CD4-positive, alpha-beta T cell treated with Interleukin-4 for 4 hours (primary cell): ENCODE results near the gene CFAP68.
"Not testable (repeated sequence)": the region's sequence is repeated elsewhere in the genome, so short reads cannot be mapped to it uniquely, and the experiment has no call there.

Experiments
- DNase-seq: peaks from one replicate; pipeline ENCODE4 v3.0.0-alpha.2; 2020

The CFAP68 gene

GRCh38 chr11:111870886-111871692 is 8.3 kb upstream of the CFAP68 start, which contains the start of gene ALG9:
TSS of gene ALG9 (minus strand) at chr11:111871581. CDS start at chr11:111871482, 99 bp downstream.
- DNase-seq: peak; percentile 93

- DNase-seq: no peak
These were observed 7.6 kb upstream of the CFAP68 start for GRCh38 chr11:111871693-111872161.

DNA sequence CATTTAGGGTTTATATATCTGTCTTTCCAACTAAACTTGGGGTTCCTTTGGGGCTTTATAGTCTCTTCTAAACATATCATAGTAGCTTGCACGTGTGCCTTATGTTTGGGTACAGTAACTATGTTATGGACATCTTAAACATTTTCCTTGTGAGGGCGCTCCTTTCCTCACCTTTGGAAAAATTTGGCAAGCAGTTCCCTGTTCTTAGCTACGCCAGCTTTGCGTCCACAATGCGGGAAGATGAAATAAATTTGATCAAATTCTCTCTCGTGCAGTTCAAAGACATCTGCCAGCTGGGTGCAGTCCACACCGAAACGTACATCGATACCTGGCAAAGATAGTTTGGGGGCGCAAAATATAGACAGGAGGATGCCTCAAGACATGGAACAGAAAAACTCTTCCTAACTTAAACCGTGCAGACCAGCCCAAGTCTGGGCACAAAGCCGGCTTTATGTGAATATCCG is 924 bp upstream of the CFAP68 start:
- no peak for DNase-seq

DNA sequence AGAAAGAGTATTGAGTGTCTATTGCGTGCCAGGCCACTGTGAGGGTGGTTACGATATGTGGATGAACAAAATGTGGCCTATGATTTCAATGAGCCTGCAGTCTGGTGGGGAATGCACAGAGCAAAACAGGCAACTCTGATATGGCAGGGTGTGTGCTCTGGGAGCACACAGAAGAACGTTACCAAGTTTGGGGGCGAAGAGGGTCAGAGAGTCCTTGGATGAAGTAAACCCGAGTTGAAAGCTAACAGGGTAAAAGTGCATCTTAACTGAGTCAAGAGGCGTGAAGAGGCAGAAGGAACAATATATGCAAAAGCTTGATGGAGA is 258 bp downstream of the CFAP68 start:
- DNase-seq: no peak

DNA sequence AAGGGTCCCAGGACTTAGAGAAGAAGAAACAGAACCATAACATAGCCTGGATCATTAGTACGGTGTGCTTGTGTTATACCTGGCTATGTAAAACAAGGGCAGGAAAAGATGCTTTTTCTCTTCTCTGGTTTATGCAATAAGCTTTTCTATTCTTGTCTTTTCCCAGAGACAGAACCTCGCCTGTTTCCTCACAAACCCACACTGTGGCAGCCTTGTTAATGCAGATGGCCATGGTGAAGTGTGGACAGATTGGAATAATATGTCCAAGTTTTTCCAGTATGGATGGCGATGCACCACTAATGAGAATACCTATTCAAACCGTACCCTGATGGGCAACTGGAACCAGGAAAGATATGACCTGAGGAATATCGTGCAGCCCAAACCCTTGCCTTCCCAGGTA is 2.9 kb downstream of the CFAP68 start:
- no peak for DNase-seq

DNA sequence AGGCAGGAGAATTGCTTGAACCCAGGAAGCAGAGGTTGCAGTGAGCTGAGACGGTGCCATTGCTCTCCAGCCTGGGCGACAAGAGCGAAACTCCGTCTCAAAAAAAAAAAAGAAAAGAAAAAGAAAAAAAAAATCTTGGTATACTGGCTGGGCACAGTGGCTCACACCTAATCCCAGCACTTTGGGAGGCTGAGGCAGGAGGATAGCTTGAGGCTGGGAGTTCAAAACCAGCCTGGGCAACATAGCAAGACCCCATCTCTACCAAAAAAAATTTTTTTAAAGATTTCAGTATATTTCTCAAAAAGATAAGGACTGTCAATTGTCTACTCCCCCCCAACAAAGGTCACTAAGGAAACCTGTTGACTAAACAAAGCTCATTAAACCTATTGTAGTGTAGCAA is 5.7 kb downstream of the CFAP68 start:
- not testable (repeated sequence) for DNase-seq

DNA sequence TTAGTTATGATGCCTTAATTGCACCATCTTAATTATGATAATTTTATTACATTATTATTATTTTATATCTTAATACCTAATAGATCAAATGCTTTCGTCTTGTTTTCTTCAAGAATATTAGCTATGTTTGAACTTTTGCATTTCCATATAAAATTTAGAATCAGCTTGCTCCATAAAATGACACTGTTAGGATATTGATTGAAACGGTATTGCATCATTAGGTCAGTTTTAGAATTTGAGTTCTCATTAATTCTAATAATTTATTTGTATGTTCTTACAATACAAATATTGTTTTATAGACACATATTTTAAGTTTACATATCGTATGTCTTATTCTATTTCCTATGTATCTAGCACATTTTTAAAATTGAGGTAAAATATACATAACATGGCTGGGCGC is 6.7 kb downstream of the CFAP68 start:
- DNase-seq: no peak

DNA sequence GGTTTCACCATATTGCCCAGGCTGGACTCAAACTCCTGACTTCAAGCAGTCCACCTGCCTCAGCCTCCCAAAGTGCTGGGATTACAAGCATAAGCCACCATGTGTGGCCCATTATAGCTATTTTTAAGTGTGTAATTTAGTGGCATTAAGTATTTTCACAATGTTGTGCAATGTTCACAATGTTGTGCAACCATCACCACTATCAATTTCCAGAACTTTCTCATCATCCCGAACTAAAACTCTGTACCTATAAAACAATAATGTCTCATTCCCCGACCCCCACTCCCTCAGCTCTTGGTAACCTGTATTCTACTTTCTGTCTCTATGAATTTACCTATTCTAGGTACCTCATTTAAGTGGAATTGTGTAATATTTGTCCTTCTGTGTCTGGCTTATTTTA is 7.5 kb downstream of the CFAP68 start:
- DNase-seq: no peak

GRCh38 chr11:111905411-111905810 is 26.1 kb downstream of the CFAP68 start:
- DNase-seq: no peak

DNA sequence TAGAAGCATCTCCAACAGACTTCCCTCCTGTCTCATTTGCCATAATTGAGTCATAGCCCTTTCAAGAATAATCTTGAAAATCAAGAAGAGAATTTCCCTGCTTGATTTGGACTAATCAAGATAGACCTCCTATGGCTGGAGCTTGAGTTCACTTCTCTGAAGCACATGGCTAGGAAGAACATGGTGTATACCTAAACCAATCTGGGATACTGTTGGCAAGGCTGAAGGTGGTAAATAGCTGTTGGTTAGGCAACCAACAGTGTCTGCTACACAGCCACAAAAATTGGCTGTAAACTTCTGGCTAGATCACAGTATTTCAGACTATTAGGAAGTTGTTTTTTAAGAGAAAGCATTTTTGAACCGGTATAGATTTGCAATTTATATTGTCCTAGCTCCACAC is 27.3 kb downstream of the CFAP68 start:
- DNase-seq: no peak

DNA sequence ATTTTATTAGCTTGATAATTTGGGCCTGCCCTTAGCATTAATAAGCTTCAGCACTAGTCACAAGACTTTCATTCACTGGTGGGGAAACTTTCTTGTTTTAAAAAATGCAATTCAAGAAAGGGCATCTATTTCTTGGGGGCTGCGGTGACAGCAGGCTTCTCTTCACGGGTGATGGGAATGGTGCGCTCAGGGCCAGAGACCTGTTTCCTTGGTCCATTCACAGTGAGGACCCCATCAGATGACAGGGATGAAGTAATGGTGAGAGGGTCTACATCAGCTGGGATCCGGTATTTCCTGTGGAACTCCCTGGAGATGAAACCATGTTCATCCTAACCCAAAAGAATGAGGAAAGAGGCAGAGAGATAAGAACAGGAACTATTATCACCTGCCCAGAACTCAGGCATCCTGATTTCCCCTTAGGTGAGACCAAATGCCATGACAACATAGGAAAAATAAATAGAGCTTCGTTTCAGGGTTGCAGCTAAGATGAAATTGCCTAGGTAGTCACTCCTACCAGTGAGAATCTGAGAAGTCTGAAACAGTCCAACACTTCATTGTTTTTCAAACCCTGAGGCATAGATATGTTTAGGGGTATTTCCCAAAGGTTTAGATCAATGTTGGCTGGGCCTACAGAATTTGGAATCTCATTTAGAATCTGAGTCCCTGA is 29.4 kb downstream of the CFAP68 start:
- no peak for DNase-seq

DNA sequence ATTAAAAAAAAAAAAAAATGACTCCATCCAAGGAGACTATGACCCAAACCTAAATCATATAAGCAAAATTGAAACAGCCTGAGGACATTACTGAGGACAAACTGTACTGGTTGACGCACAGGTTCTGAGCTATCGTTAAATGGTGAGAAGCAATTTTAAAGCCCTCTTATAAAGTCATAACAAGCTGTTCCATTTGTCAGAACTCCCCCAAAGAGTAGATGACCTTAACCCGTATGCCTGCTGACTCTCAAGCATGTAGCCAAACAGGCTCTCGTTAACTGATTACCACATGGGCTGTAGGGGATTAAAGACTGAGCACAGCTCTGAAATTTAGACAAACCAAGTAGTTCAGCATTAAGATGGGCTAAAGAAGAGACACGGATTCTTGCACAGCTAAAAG is 30.0 kb downstream of the CFAP68 start:
- no peak for DNase-seq

DNA sequence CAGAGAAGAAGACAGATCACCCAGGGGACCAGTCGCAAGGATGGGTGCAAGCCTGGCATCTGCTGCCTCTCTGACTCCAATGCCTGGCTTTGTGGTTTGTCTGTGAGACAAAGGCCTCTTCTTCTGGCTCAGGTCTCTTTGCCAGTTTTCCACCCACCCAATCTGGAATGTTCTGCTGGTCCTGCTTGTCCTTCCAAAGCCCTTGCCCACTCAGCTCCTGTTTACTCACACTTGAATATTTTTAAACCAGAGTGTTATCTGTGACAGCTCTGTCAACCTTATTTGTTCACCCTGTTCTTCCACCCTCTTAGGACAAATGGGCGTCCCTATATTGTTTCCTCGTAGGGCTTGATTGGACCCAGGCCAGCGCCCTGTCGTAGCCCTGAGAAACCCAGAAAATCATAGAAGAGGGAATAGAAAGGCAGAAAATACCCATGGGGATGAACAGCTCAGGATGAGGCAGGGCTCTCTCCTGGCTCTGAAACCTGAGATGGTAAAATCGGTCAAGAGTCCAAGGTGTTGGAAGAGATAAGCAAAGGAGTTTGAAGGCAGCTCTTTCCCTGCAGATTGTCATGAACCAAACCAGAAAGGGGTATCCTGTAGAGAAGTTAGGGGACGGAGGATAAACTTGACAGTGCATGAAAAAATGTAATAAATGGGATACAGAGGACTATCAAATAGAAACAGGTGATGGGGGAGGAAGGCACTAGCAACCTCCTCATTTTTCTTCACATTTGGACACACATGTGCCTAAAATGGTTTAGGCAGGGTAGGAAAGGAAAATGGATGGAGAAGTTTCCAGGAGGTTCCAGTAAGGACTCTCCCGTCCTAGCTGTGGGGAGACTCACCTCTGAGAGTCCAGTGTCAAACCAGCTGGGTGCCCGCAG is 31.6 kb downstream of the CFAP68 start:
- no peak for DNase-seq

- DNase-seq: no peak
These were observed 32.4 kb downstream of the CFAP68 start, which contains the start of gene CRYAB for GRCh38 chr11:111911563-111912401. TSS of gene CRYAB (minus strand) at chr11:111911770. CDS start at chr11:111911724, 46 bp downstream.

GRCh38 chr11:111912535-111912934 is 33.2 kb downstream of the CFAP68 start, which contains the start of gene HSPB2:
TSS of gene HSPB2 (plus strand) at chr11:111912734. CDS start at chr11:111912830, 96 bp downstream.
- no peak for DNase-seq

DNA sequence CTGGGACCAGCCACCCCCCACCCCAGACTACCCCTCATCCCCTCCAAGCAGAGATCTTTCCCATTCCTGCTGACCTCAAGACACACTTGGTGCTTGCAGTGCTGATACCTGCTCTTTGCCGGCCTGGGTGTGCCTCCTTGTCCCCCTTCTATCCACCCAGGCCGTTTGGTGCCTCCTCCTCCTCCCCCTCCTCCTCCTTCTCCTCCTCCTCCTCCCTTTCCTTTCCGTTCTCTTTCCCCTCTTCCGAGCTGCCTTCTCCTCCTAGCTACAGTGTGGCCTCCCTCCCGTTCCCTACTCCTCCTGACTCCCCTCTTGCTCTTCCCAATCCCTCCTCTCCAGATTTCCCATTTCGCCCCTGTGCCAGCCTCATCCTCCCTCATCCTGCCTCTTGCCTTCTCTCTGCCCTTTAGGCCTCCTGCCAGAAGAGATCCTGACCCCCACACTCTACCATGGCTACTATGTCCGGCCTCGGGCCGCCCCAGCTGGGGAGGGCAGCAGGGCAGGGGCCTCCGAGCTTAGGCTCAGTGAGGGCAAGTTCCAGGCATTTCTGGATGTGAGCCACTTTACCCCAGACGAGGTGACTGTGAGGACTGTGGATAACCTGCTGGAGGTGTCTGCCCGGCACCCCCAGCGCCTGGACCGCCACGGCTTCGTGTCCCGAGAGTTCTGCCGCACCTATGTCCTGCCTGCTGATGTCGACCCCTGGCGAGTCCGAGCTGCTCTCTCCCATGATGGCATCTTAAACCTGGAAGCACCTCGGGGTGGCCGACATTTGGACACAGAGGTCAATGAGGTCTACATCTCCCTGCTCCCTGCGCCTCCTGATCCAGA is 33.9 kb downstream of the CFAP68 start:
- DNase-seq: no peak

- no peak for DNase-seq
These were observed 34.7 kb downstream of the CFAP68 start for GRCh38 chr11:111913997-111914396.

GRCh38 chr11:111916768-111917167 is 37.4 kb downstream of the CFAP68 start:
- DNase-seq: no peak

GRCh38 chr11:111917312-111917711 is 38.0 kb downstream of the CFAP68 start:
- no peak for DNase-seq

GRCh38 chr11:111917788-111918187 is 38.4 kb downstream of the CFAP68 start:
- DNase-seq: no peak
